Hair follicle dermal papilla cell (primary cell): Measurements from ENCODE around the gene XPR1. TPM values are rescaled to one million over a fixed set of nuclear protein-coding genes. Genes with fewer than 3 reads are reported as not detected.

Source experiments
- small RNA-seq: library from RNA; depleted of rRNA; stranded (forward); fragments of <200 nt; gene quantifications from one replicate; pipeline ENCODE3, GENCODE V24; 2012
- total RNA-seq: library from RNA; depleted of rRNA; stranded (reverse); fragments of >200 nt; gene quantifications from 2 replicates; pipeline ENCODE4 v1.2.3, GENCODE V29; 2012

XPR1 gene
- 17.7 and 25.6 TPM in 2 replicates for total RNA-seq

GRCh38 chr1:180631766-180632325 lies at the start of gene XPR1:
XPR1 (plus strand) TSS chr1:180632022; CDS start chr1:180632202, 180 bp downstream.

GRCh38 chr1:180912801-180913565 lies 281.2 kb downstream of the XPR1 start, which contains the start of gene KIAA1614:
KIAA1614 (plus strand) TSS chr1:180912897; CDS start chr1:180913244, 347 bp downstream.

Small RNAs within 50 kb of the gene (small RNA-seq; reads per million reads assigned to genes)
- gene RF00026 = not detected

Other genes with a start within 250 kb of the XPR1 start
- gene ACBD6, start 129.4 kb upstream of the XPR1 start, total RNA-seq = 45.5 and 48.0 TPM in 2 replicates
- gene OVAAL, start 73.1 kb upstream of the XPR1 start, total RNA-seq = not detected in 2 replicates